Lung (tissue), 12 donors: ENCODE measurements around the gene SPAST. TPM values are rescaled to one million over a fixed set of nuclear protein-coding genes. Genes with fewer than 3 reads are reported as not detected.
"Not testable (repeated sequence)": the region's sequence is repeated elsewhere in the genome, so short reads cannot be mapped to it uniquely, and the experiment has no call there.

Experiments
- ATAC-seq: fragments of 200-7000 bp; cut with Tn5 transposase; one replicate; pipeline ENCODE4 v1.9.1; 2020; ENCODE audit warnings: moderate number of reproducible peaks; ENCODE audit not compliant: insufficient read depth, low FRiP score
- DNase-seq, 3 donors: peaks; one replicate each; pipeline ENCODE4 v3.0.0-alpha.2; 2013 to 2017
- H3K27ac ChIP-seq, 2 donors: one replicate each; pipeline ENCODE4 v1.5.1; 2013; ENCODE audit warnings: mild to moderate bottlenecking in 2 of 2, moderate library complexity in 2 of 2, control low read depth in 1 of 2, inconsistent platforms in 1 of 2, low read depth in 1 of 2, low read length in 1 of 2
- H3K27me3 ChIP-seq, 3 donors: one replicate each; pipeline ENCODE4 v1.5.1; 2013; ENCODE audit warnings: low read length in 2 of 3; ENCODE audit not compliant: control insufficient read depth in 3 of 3, insufficient read depth in 3 of 3
- H3K36me3 ChIP-seq, 4 donors: one replicate each; pipeline ENCODE4 v1.5.1; 2013; ENCODE audit warnings: low read length in 4 of 4, mild to moderate bottlenecking in 1 of 4, moderate library complexity in 1 of 4; ENCODE audit not compliant: control insufficient read depth in 4 of 4, insufficient read depth in 4 of 4
- H3K4me1 ChIP-seq, 5 donors: one replicate each; pipeline ENCODE4 v1.5.1; 2013; ENCODE audit warnings: low read length in 5 of 5, mild to moderate bottlenecking in 2 of 5, moderate library complexity in 1 of 5; ENCODE audit not compliant: control insufficient read depth in 5 of 5, insufficient read depth in 5 of 5
- H3K4me3 ChIP-seq: one replicate; pipeline ENCODE4 v1.5.1; 2013; ENCODE audit warnings: mild to moderate bottlenecking, control low read depth, moderate library complexity
- H3K9ac ChIP-seq, 2 donors: one replicate each; pipeline ENCODE4 v1.5.1; 2013; ENCODE audit warnings: low read length in 2 of 2, control low read depth in 1 of 2; ENCODE audit not compliant: insufficient read depth in 1 of 2
- H3K9me3 ChIP-seq, 4 donors: one replicate each; pipeline ENCODE4 v1.5.1; 2013; ENCODE audit warnings: low read length in 3 of 4, mild to moderate bottlenecking in 1 of 4, moderate library complexity in 1 of 4; ENCODE audit not compliant: control insufficient read depth in 4 of 4, insufficient read depth in 3 of 4
- WGBS, 2 donors: extraction: QIAGEN DNeasy Blood & Tissue Kit; methylation state at CpG; one replicate each; pipeline ENCODE4 v1.1.7; 2013; 5-methylcytosine and 5-hydroxymethylcytosine counted together
- polyA plus RNA-seq, 2 donors: library from polyadenylated mRNA; stranded (reverse); fragments of 200-250 nt; gene quantifications; one replicate each; pipeline ENCODE4 v1.2.1, GENCODE V29; 2013
- total RNA-seq, 2 donors: library from RNA; depleted of rRNA in 1 of 2; stranded (reverse); fragments of >200 nt in 1 of 2; gene quantifications; one replicate each; pipeline ENCODE4 v1.2.1, GENCODE V29; 2014 to 2021
- TF ChIP-seq, protein P1 (sequence below): IDR thresholded peaks from 2 replicates; pipeline ENCODE4 v1.5.1; 2012; ENCODE audit warnings: mild to moderate bottlenecking; ENCODE audit errors: control extremely low read depth, extremely low read depth
- donor health status: control.
- donor health status: control.
- donor health status: Bipolar disorder and iron deficiency.
- donor health status: healthy.
- donor health status: DM: yes; HTN: yes; CAD: no.

Gene SPAST
- total and polyA plus RNA-seq, 4 donors: 4.1 to 30.5 (median 9.6) TPM

DNA sequence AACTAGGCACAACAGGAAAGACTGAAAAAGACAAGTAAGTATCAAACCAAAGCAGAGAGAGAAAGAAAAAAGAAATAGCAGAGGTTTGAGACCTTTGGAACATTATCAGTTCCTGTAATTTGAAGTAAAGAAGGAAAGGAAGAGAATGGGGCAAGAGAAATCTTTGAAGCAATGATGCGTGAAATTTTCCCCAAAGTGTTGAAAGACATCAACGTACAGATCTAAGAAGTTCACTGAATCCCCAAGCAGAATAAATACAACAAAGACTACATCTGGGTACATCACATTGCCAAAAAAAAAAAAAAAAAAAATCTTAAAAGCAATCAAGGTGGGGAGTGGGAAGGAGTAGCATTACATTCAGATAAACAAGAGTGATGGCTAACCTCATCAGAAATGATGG lies 96.3 kb downstream of the SPAST start:
- Histone ChIP-seq H3K9ac (no peak overlapping the region), H3K4me3 (no peak overlapping the region), H3K9me3 (no peaks in the 10 kb centered on the region), H3K27ac (no peak overlapping the region), H3K27me3 (no peaks in the 10 kb centered on the region), H3K36me3 (peaks cover 0 to 2% (median 0%) of the 10 kb centered on the region in 4 donors), H3K4me1 (peaks cover 0 to 3% (median 0%) of the 10 kb centered on the region in 5 donors)
- 51 to 89% methylated on average over 2 of the region's 2 CpGs for WGBS, 2 donors
- DNase-seq: no peak
- TF ChIP-seq, protein P1, sequence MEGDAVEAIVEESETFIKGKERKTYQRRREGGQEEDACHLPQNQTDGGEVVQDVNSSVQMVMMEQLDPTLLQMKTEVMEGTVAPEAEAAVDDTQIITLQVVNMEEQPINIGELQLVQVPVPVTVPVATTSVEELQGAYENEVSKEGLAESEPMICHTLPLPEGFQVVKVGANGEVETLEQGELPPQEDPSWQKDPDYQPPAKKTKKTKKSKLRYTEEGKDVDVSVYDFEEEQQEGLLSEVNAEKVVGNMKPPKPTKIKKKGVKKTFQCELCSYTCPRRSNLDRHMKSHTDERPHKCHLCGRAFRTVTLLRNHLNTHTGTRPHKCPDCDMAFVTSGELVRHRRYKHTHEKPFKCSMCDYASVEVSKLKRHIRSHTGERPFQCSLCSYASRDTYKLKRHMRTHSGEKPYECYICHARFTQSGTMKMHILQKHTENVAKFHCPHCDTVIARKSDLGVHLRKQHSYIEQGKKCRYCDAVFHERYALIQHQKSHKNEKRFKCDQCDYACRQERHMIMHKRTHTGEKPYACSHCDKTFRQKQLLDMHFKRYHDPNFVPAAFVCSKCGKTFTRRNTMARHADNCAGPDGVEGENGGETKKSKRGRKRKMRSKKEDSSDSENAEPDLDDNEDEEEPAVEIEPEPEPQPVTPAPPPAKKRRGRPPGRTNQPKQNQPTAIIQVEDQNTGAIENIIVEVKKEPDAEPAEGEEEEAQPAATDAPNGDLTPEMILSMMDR: no peak
- ATAC-seq: no peak

- H3K4me3 ChIP-seq: no peak overlapping the region
- peaks cover 0 to 2% (median 0%) of the 10 kb centered on the region in 4 donors for H3K36me3 ChIP-seq
- DNase-seq: no peak
- no peaks in the 10 kb centered on the region for H3K27me3 ChIP-seq
- H3K27ac ChIP-seq: no peak overlapping the region
- WGBS, 2 donors: 62 to 81% methylated on average over 2 of the region's 2 CpGs
- H3K9ac ChIP-seq: no peak overlapping the region
- TF ChIP-seq, protein P1: no peak
- no peaks in the 10 kb centered on the region for H3K9me3 ChIP-seq
- H3K4me1 ChIP-seq: peaks cover 0 to 4% (median 0%) of the 10 kb centered on the region in 5 donors
- no peak for ATAC-seq
Measured at GRCh38 chr2:32161296-32161695, 97.9 kb downstream of the SPAST start.

DNA sequence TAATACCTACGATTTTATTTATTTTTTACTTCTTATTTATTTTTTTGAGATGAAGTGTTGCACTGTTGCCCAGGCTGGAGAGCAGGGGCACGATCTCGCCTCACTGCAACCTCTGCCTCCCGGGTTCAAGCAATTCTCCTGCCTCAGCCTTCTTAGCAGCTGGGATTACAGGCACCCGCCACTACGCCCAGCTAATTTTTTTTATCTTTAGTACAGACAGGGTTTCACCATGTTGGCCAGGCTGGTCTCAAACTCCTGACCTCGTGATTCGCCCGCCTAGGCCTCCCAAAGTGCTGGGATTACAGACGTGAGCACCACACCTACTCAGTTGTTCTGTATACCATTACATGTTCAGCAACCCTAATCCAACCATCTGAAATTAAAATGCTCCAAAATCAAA lies 100.9 kb downstream of the SPAST start:
- not testable (repeated sequence) for H3K9me3 ChIP-seq, DNase-seq, H3K36me3 ChIP-seq, H3K27ac ChIP-seq, H3K9ac ChIP-seq, H3K27me3 ChIP-seq, ATAC-seq, H3K4me3 ChIP-seq
- peaks cover 0 to 10% (median 0%) of the 10 kb centered on the region in 5 donors for H3K4me1 ChIP-seq
- 92% methylated on average over 10 of the region's 10 CpGs for WGBS, 2 donors

DNA sequence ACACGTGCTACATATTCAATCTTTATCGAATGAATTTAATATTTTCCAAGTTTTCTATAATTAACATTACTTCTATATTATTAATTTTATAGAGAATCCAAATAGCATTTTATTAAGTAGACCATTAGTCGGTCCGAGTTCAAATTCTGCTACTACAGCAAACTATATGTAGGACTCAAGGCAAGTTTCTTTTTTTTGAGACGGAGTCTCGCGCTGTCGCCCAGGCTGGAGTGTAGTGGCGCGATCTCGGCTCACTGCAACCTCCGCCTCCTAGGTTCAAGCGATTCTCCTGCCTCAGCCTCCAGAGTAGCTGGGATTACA lies 101.6 kb downstream of the SPAST start:
- not testable (repeated sequence) for ATAC-seq, H3K9me3 ChIP-seq, H3K36me3 ChIP-seq, H3K27me3 ChIP-seq
- Histone ChIP-seq H3K4me1 (peaks cover 0 to 10% (median 0%) of the 10 kb centered on the region in 5 donors), H3K4me3 (peak overlapping the region; percentile 67), H3K9ac (peak overlapping the region; percentile 82 to 89), H3K27ac (peak overlapping the region; percentile 88 to 91)
- 5 to 8% methylated on average over 13 of the region's 13 CpGs for WGBS, 2 donors
- peak in 1 of 3 donors; percentile 6 for DNase-seq
